ENCODE results near the gene FGF18.

FGF18 gene

GRCh38 chr5:171477666-171478065, 58.2 kb downstream of the FGF18 start:
- no peak overlapping the region for H2BK120ac ChIP-seq (ENCODE audit: low read depth, low read length)
- H2AFZ ChIP-seq (ENCODE audit: low read length): no peak overlapping the region

GRCh38 chr5:171478946-171479775, 59.7 kb downstream of the FGF18 start:
- H3K36me3 ChIP-seq (replicated peaks in 1 of 2; ENCODE audit: control insufficient read depth in 2 of 2, insufficient read depth in 2 of 2, low read length in 2 of 2): no peaks in the 10 kb centered on the region

More at GRCh38 chr5:171477666-171478065, 58.2 kb downstream of the FGF18 start:
- Histone ChIP-seq H3K9me3 (replicated peaks in 1 of 2; ENCODE audit: control insufficient read depth in 2 of 2, insufficient read depth in 1 of 2, low read depth in 1 of 2, low read length in 2 of 2) (no peaks in the 10 kb centered on the region), H3K14ac (ENCODE audit: low read length) (no peak overlapping the region), H3K4ac (ENCODE audit: low read length) (no peak overlapping the region), H3K18ac (ENCODE audit: low read length) (no peak overlapping the region), H2BK15ac (ENCODE audit: low read length) (no peak overlapping the region), H3K79me1 (ENCODE audit: low read depth, low read length) (no peaks in the 10 kb centered on the region), H4K91ac (ENCODE audit: low read depth, low read length, poor library complexity) (no peak overlapping the region), H3K27me3 (ENCODE audit: control insufficient read depth in 3 of 3, insufficient read depth in 3 of 3, low read depth in 1 of 3, low read length in 3 of 3) (peaks cover 0 to 13% (median 0%) of the 10 kb centered on the region in 3 experiments), H3K27ac (replicated peaks; ENCODE audit: low read length) (no peak overlapping the region), H3K9ac (ENCODE audit: low read depth, low read length, poor library complexity) (no peak overlapping the region), H2BK12ac (ENCODE audit: low read length) (no peak overlapping the region), H4K8ac (ENCODE audit: low read depth, low read length) (no peak overlapping the region), H3K36me3 (replicated peaks in 1 of 2; ENCODE audit: control insufficient read depth in 2 of 2, insufficient read depth in 2 of 2, low read length in 2 of 2) (no peaks in the 10 kb centered on the region), H3K4me2 (ENCODE audit: insufficient read depth, low read length, poor library complexity, severe bottlenecking) (no peak overlapping the region), H2BK5ac (ENCODE audit: low read length) (no peak overlapping the region), H3K4me3 (ENCODE audit: low read length in 2 of 2) (no peak overlapping the region), H3K23ac (ENCODE audit: low read depth, low read length, poor library complexity) (no peak overlapping the region), H2AK5ac (ENCODE audit: low read depth, low read length) (no peak overlapping the region), H3K4me1 (ENCODE audit: control insufficient read depth in 2 of 2, insufficient read depth in 1 of 2, low read depth in 1 of 2, low read length in 2 of 2) (peaks cover 2 to 3% of the 10 kb centered on the region in 2 donors)
- DNase-seq (ENCODE audit: low spot score): no peak
- WGBS, 2 donors (ENCODE audit: extremely low coverage in 2 of 2, insufficient read length in 2 of 2, insufficient replicate concordance in 1 of 2): no CpG with 5 or more reads among the region's 3 CpGs

GRCh38 chr5:171479776-171480125, 60.3 kb downstream of the FGF18 start:
- WGBS, 2 donors (ENCODE audit: extremely low coverage in 2 of 2, insufficient read length in 2 of 2, insufficient replicate concordance in 1 of 2): no CpG with 5 or more reads among the region's 1 CpG
- Histone ChIP-seq H2BK5ac (ENCODE audit: low read length) (no peak overlapping the region), H3K4me3 (ENCODE audit: low read length in 2 of 2) (no peak overlapping the region)

More at GRCh38 chr5:171478946-171479775, 59.7 kb downstream of the FGF18 start:
- H3K27me3 ChIP-seq (ENCODE audit: control insufficient read depth in 3 of 3, insufficient read depth in 3 of 3, low read depth in 1 of 3, low read length in 3 of 3): peaks cover 0 to 17% (median 0%) of the 10 kb centered on the region in 3 experiments
- no peak overlapping the region for H2AK5ac ChIP-seq (ENCODE audit: low read depth, low read length)
- no peak overlapping the region for H2BK15ac ChIP-seq (ENCODE audit: low read length)
- H2BK12ac ChIP-seq (ENCODE audit: low read length): no peak overlapping the region
- no peak overlapping the region for H3K27ac ChIP-seq (replicated peaks; ENCODE audit: low read length)
- no peak overlapping the region for H3K4me2 ChIP-seq (ENCODE audit: insufficient read depth, low read length, poor library complexity, severe bottlenecking)
- no peaks in the 10 kb centered on the region for H3K79me1 ChIP-seq (ENCODE audit: low read depth, low read length)
- H3K23ac ChIP-seq (ENCODE audit: low read depth, low read length, poor library complexity): no peak overlapping the region
- no CpG with 5 or more reads among the region's 4 CpGs for WGBS, 2 donors (ENCODE audit: extremely low coverage in 2 of 2, insufficient read length in 2 of 2, insufficient replicate concordance in 1 of 2)
- no peak overlapping the region for H4K8ac ChIP-seq (ENCODE audit: low read depth, low read length)
- H4K91ac ChIP-seq (ENCODE audit: low read depth, low read length, poor library complexity): no peak overlapping the region
- H3K4me3 ChIP-seq (ENCODE audit: low read length in 2 of 2): no peak overlapping the region
- H3K18ac ChIP-seq (ENCODE audit: low read length): no peak overlapping the region
- H2BK120ac ChIP-seq (ENCODE audit: low read depth, low read length): no peak overlapping the region
- DNase-seq (ENCODE audit: low spot score): no peak
- H3K4ac ChIP-seq (ENCODE audit: low read length): no peak overlapping the region
- H2BK5ac ChIP-seq (ENCODE audit: low read length): no peak overlapping the region
- H3K9ac ChIP-seq (ENCODE audit: low read depth, low read length, poor library complexity): no peak overlapping the region
- H3K9me3 ChIP-seq (replicated peaks in 1 of 2; ENCODE audit: control insufficient read depth in 2 of 2, insufficient read depth in 1 of 2, low read depth in 1 of 2, low read length in 2 of 2): no peaks in the 10 kb centered on the region
- peaks cover 2 to 3% of the 10 kb centered on the region in 2 donors for H3K4me1 ChIP-seq (ENCODE audit: control insufficient read depth in 2 of 2, insufficient read depth in 1 of 2, low read depth in 1 of 2, low read length in 2 of 2)
- H2AFZ ChIP-seq (ENCODE audit: low read length): peak overlapping the region; percentile 30
- no peak overlapping the region for H3K14ac ChIP-seq (ENCODE audit: low read length)

GRCh38 chr5:171480239-171480638, 60.8 kb downstream of the FGF18 start:
- Histone ChIP-seq H2AFZ (ENCODE audit: low read length) (no peak overlapping the region), H2BK5ac (ENCODE audit: low read length) (no peak overlapping the region), H3K4me2 (ENCODE audit: insufficient read depth, low read length, poor library complexity, severe bottlenecking) (no peak overlapping the region), H3K9me3 (replicated peaks in 1 of 2; ENCODE audit: control insufficient read depth in 2 of 2, insufficient read depth in 1 of 2, low read depth in 1 of 2, low read length in 2 of 2) (no peaks in the 10 kb centered on the region), H2BK120ac (ENCODE audit: low read depth, low read length) (no peak overlapping the region), H3K79me1 (ENCODE audit: low read depth, low read length) (no peaks in the 10 kb centered on the region), H3K18ac (ENCODE audit: low read length) (no peak overlapping the region), H3K23ac (ENCODE audit: low read depth, low read length, poor library complexity) (no peak overlapping the region), H4K8ac (ENCODE audit: low read depth, low read length) (no peak overlapping the region), H3K27me3 (ENCODE audit: control insufficient read depth in 3 of 3, insufficient read depth in 3 of 3, low read depth in 1 of 3, low read length in 3 of 3) (peaks cover 0 to 17% (median 0%) of the 10 kb centered on the region in 3 experiments), H3K14ac (ENCODE audit: low read length) (no peak overlapping the region), H3K4me1 (ENCODE audit: control insufficient read depth in 2 of 2, insufficient read depth in 1 of 2, low read depth in 1 of 2, low read length in 2 of 2) (peaks cover 2 to 3% of the 10 kb centered on the region in 2 donors), H3K36me3 (replicated peaks in 1 of 2; ENCODE audit: control insufficient read depth in 2 of 2, insufficient read depth in 2 of 2, low read length in 2 of 2) (no peaks in the 10 kb centered on the region), H3K27ac (replicated peaks; ENCODE audit: low read length) (no peak overlapping the region), H2BK12ac (ENCODE audit: low read length) (no peak overlapping the region), H4K91ac (ENCODE audit: low read depth, low read length, poor library complexity) (no peak overlapping the region), H3K9ac (ENCODE audit: low read depth, low read length, poor library complexity) (no peak overlapping the region), H3K4ac (ENCODE audit: low read length) (no peak overlapping the region), H2AK5ac (ENCODE audit: low read depth, low read length) (no peak overlapping the region), H2BK15ac (ENCODE audit: low read length) (no peak overlapping the region), H3K4me3 (ENCODE audit: low read length in 2 of 2) (no peak overlapping the region)
- WGBS, 2 donors (ENCODE audit: extremely low coverage in 2 of 2, insufficient read length in 2 of 2, insufficient replicate concordance in 1 of 2): no CpG with 5 or more reads among the region's 6 CpGs
- DNase-seq (ENCODE audit: low spot score): no peak

More at GRCh38 chr5:171479776-171480125, 60.3 kb downstream of the FGF18 start:
- H2BK15ac ChIP-seq (ENCODE audit: low read length): no peak overlapping the region
- H3K4ac ChIP-seq (ENCODE audit: low read length): no peak overlapping the region
- no peaks in the 10 kb centered on the region for H3K9me3 ChIP-seq (replicated peaks in 1 of 2; ENCODE audit: control insufficient read depth in 2 of 2, insufficient read depth in 1 of 2, low read depth in 1 of 2, low read length in 2 of 2)
- no peak overlapping the region for H3K23ac ChIP-seq (ENCODE audit: low read depth, low read length, poor library complexity)
- H3K18ac ChIP-seq (ENCODE audit: low read length): no peak overlapping the region
- peak overlapping the region; percentile 22 for H4K91ac ChIP-seq (ENCODE audit: low read depth, low read length, poor library complexity)
- H2BK120ac ChIP-seq (ENCODE audit: low read depth, low read length): no peak overlapping the region
- no peak overlapping the region for H4K8ac ChIP-seq (ENCODE audit: low read depth, low read length)
- no peak overlapping the region for H3K14ac ChIP-seq (ENCODE audit: low read length)
- no peaks in the 10 kb centered on the region for H3K79me1 ChIP-seq (ENCODE audit: low read depth, low read length)
- H3K27ac ChIP-seq (replicated peaks; ENCODE audit: low read length): no peak overlapping the region
- H3K27me3 ChIP-seq (ENCODE audit: control insufficient read depth in 3 of 3, insufficient read depth in 3 of 3, low read depth in 1 of 3, low read length in 3 of 3): peaks cover 0 to 17% (median 0%) of the 10 kb centered on the region in 3 experiments
- H3K4me2 ChIP-seq (ENCODE audit: insufficient read depth, low read length, poor library complexity, severe bottlenecking): no peak overlapping the region
- H2AK5ac ChIP-seq (ENCODE audit: low read depth, low read length): no peak overlapping the region
- no peak overlapping the region for H2AFZ ChIP-seq (ENCODE audit: low read length)
- no peak for DNase-seq (ENCODE audit: low spot score)
- H3K4me1 ChIP-seq (ENCODE audit: control insufficient read depth in 2 of 2, insufficient read depth in 1 of 2, low read depth in 1 of 2, low read length in 2 of 2): peaks cover 2 to 3% of the 10 kb centered on the region in 2 donors
- H3K9ac ChIP-seq (ENCODE audit: low read depth, low read length, poor library complexity): no peak overlapping the region
- H2BK12ac ChIP-seq (ENCODE audit: low read length): no peak overlapping the region
- H3K36me3 ChIP-seq (replicated peaks in 1 of 2; ENCODE audit: control insufficient read depth in 2 of 2, insufficient read depth in 2 of 2, low read length in 2 of 2): no peaks in the 10 kb centered on the region
